H1 (cell line): ENCODE results near the gene KRT7. TPM values are rescaled to one million over a fixed set of nuclear protein-coding genes. Genes with fewer than 3 reads are reported as not detected.
"Not testable (repeated sequence)": the region's sequence is repeated elsewhere in the genome, so short reads cannot be mapped to it uniquely, and the experiment has no call there.

Experiments used
- CTCF ChIA-PET: fragments of 300-600 bp; sonication (Branson Sonifier 250); formaldehyde crosslinking; loops from one replicate; lab custom pipeline; 2021; ENCODE audit not compliant: partially characterized antibody; lab: Charles Lee
- POLR2A ChIA-PET: fragments of 300-600 bp; sonication (Branson Sonifier 250); formaldehyde crosslinking; loops from one replicate; lab custom pipeline; 2021; ENCODE audit warnings: inconsistent platforms; ENCODE audit not compliant: partially characterized antibody; lab: Charles Lee
- DNase-seq, 2 experiments: peaks; one replicate each; pipeline versions ENCODE4 v3.0.0 to v3.0.0-alpha.2; 2010 to 2022; ENCODE audit warnings: low spot score in 2 of 2, low read depth in 1 of 2, mixed read lengths in 1 of 2
- FAIRE-seq: peaks from 2 replicates; lab custom pipeline; 2011; peaks lifted over from hg19 to GRCh38; lab: Jason Lieb, UNC
- H2AFZ ChIP-seq: 2 replicates; pipeline ENCODE4 v1.8.1; 2012; ENCODE audit warnings: low read length, inconsistent platforms
- H2AK5ac ChIP-seq: 2 replicates; pipeline ENCODE4 v1.6.1; 2013; ENCODE audit warnings: low read depth, low read length
- H2BK120ac ChIP-seq: replicated peaks from 2 replicates; pipeline ENCODE3; 2013; ENCODE audit warnings: low read depth, low read length, inconsistent platforms
- H2BK12ac ChIP-seq: 2 replicates; pipeline ENCODE4 v1.6.1; 2013; ENCODE audit warnings: low read depth, low read length
- H2BK15ac ChIP-seq: 2 replicates; pipeline ENCODE4 v1.6.1; 2013; ENCODE audit warnings: low read length
- H2BK20ac ChIP-seq: 2 replicates; pipeline ENCODE4 v1.6.1; 2013; ENCODE audit warnings: low read length
- H2BK5ac ChIP-seq: 2 replicates; pipeline ENCODE4 v1.6.1; 2013; ENCODE audit warnings: low read depth, low read length
- H3K14ac ChIP-seq: 2 replicates; pipeline ENCODE4 v1.6.1; 2013; ENCODE audit warnings: inconsistent platforms; ENCODE audit not compliant: insufficient read length
- H3K18ac ChIP-seq: 2 replicates; pipeline ENCODE4 v1.6.1; 2013; ENCODE audit warnings: low read length; ENCODE audit errors: extremely low read depth
- H3K23ac ChIP-seq: 2 replicates; pipeline ENCODE4 v1.6.1; 2013; ENCODE audit warnings: inconsistent platforms; ENCODE audit not compliant: insufficient read length
- H3K23me2 ChIP-seq: 2 replicates; pipeline ENCODE4 v1.6.1; 2013; ENCODE audit warnings: low read depth, low read length
- H3K27ac ChIP-seq: 2 replicates; pipeline ENCODE4 v1.6.1; 2011; ENCODE audit warnings: low read depth, low read length, inconsistent platforms
- H3K27me3 ChIP-seq, 4 experiments: replicated peaks in 1 of 4; 1 replicate in 1 of 4; 2 replicates in 3 of 4; pipeline versions ENCODE4 v1.6.1 to v1.8.1; 2011 to 2013; ENCODE audit warnings: low read length in 3 of 4, mild to moderate bottlenecking in 3 of 4, inconsistent platforms in 2 of 4, mixed read lengths in 2 of 4, moderate library complexity in 1 of 4; ENCODE audit not compliant: control insufficient read depth in 3 of 4, insufficient read depth in 3 of 4; ENCODE audit errors: extremely low read depth in 1 of 4
- H3K36me3 ChIP-seq, 4 experiments: 2 replicates each; pipeline versions ENCODE4 v1.6.1 to v1.8.1; 2011 to 2013; ENCODE audit warnings: mild to moderate bottlenecking in 4 of 4, low read length in 3 of 4, moderate library complexity in 2 of 4, control low read depth in 1 of 4, inconsistent platforms in 1 of 4; ENCODE audit not compliant: insufficient read depth in 4 of 4, control insufficient read depth in 2 of 4
- H3K4ac ChIP-seq: replicated peaks from 2 replicates; pipeline ENCODE3; 2013; ENCODE audit warnings: low read length, low read depth, mixed read lengths, inconsistent platforms; ENCODE audit not compliant: insufficient read length
- H3K4me1 ChIP-seq, 4 experiments: replicated peaks in 1 of 4; 1 replicate in 1 of 4; 2 replicates in 3 of 4; pipeline versions ENCODE4 v1.6.1 to v1.8.1; 2011 to 2013; ENCODE audit warnings: low read length in 3 of 4, inconsistent platforms in 2 of 4, mixed read lengths in 1 of 4; ENCODE audit not compliant: insufficient read depth in 4 of 4, control insufficient read depth in 3 of 4
- H3K4me2 ChIP-seq, 2 experiments: 2 replicates each; pipeline versions ENCODE4 v1.6.1 to v1.8.1; 2011 to 2013; ENCODE audit warnings: low read depth in 2 of 2, low read length in 2 of 2, control low read depth in 1 of 2, inconsistent platforms in 1 of 2, mild to moderate bottlenecking in 1 of 2; ENCODE audit not compliant: insufficient read depth in 1 of 2
- H3K4me3 ChIP-seq, 4 experiments: fragments of 200-600, 300-600 bp in 1 of 4; sonication (generic), shearing (Covaris generic), sonication (Bioruptor Twin) in 1 of 4; 2 replicates each; pipeline versions ENCODE4 v1.5.1 to v1.8.1; 2011 to 2016; ENCODE audit warnings: low read length in 4 of 4, low read depth in 3 of 4, control low read depth in 2 of 4, inconsistent platforms in 2 of 4, mild to moderate bottlenecking in 2 of 4, mixed read lengths in 1 of 4, moderate library complexity in 1 of 4; ENCODE audit not compliant: insufficient read depth in 2 of 4; ENCODE audit errors: extremely low read depth in 1 of 4
- H3K56ac ChIP-seq: replicated peaks from 2 replicates; pipeline ENCODE3; 2013; ENCODE audit warnings: low read depth, mild to moderate bottlenecking, mixed read lengths, low read length, inconsistent platforms; ENCODE audit not compliant: insufficient read length
- H3K79me1 ChIP-seq: 2 replicates; pipeline ENCODE4 v1.6.1; 2013; ENCODE audit warnings: low read depth, low read length, control low read depth
- H3K79me2 ChIP-seq, 2 experiments: 2 replicates each; pipeline versions ENCODE4 v1.6.1 to v1.8.1; 2012 to 2013; ENCODE audit warnings: low read length in 2 of 2, mild to moderate bottlenecking in 2 of 2, inconsistent platforms in 1 of 2; ENCODE audit not compliant: insufficient read depth in 2 of 2, control insufficient read depth in 1 of 2
- H3K9ac ChIP-seq, 4 experiments: replicated peaks in 1 of 4; 1 replicate in 1 of 4; 2 replicates in 3 of 4; pipeline versions ENCODE4 v1.6.1 to v1.8.1; 2011 to 2013; ENCODE audit warnings: low read depth in 3 of 4, low read length in 3 of 4, control low read depth in 2 of 4, mild to moderate bottlenecking in 2 of 4, moderate library complexity in 2 of 4, inconsistent platforms in 1 of 4; ENCODE audit errors: extremely low read depth in 1 of 4
- H3K9me3 ChIP-seq, 2 experiments: 2 replicates each; pipeline versions ENCODE4 v1.6.1 to v1.8.1; 2012 to 2013; ENCODE audit warnings: mild to moderate bottlenecking in 2 of 2, moderate library complexity in 2 of 2, control low read depth in 1 of 2, inconsistent platforms in 1 of 2, low read depth in 1 of 2, low read length in 1 of 2, mixed read lengths in 1 of 2; ENCODE audit not compliant: insufficient read depth in 2 of 2
- H4K20me1 ChIP-seq, 2 experiments: replicated peaks in 1 of 2; 2 replicates each; pipeline versions ENCODE3 to v1.8.1; 2011 to 2013; ENCODE audit warnings: inconsistent platforms in 2 of 2, low read length in 2 of 2, mild to moderate bottlenecking in 1 of 2; ENCODE audit not compliant: insufficient read depth in 2 of 2, control insufficient read depth in 1 of 2
- H4K5ac ChIP-seq: 2 replicates; pipeline ENCODE4 v1.6.1; 2013; ENCODE audit warnings: low read length, low read depth, mixed read lengths, inconsistent platforms; ENCODE audit not compliant: insufficient read length
- H4K8ac ChIP-seq: 2 replicates; pipeline ENCODE4 v1.8.0; 2013; ENCODE audit warnings: mild to moderate bottlenecking, moderate library complexity, low read length, inconsistent platforms; ENCODE audit not compliant: insufficient read depth; ENCODE audit errors: extremely low read depth
- H4K91ac ChIP-seq: replicated peaks from 2 replicates; pipeline ENCODE3; 2013; ENCODE audit warnings: low read length, mixed read lengths, inconsistent platforms; ENCODE audit not compliant: insufficient read length
- WGBS, 2 experiments: shearing (Covaris generic) in 1 of 2; methylation state at CpG; one replicate each; pipeline versions ENCODE4 v1.1.6 to v1.1.7; 2013 to 2015; ENCODE audit warnings: low lambda C conversion rate in 2 of 2, mixed read lengths in 2 of 2, inconsistent platforms in 1 of 2, low coverage in 1 of 2, missing lambda C conversion rate in 1 of 2; ENCODE audit not compliant: insufficient replicate concordance in 2 of 2, insufficient coverage in 1 of 2, insufficient read length in 1 of 2; ENCODE audit errors: extremely low coverage in 1 of 2, missing lambda C conversion rate in 1 of 2; 5-methylcytosine and 5-hydroxymethylcytosine counted together
- polyA plus RNA-seq, 7 experiments: library from polyadenylated mRNA; depleted of rRNA in 3 of 7; stranded (reverse) in 5 of 7; unstranded in 2 of 7; fragments of >200 nt in 5 of 7; fragments of 200-250 nt in 2 of 7; gene quantifications; 1 replicate in 5 of 7; 2 replicates in 1 of 7; 4 replicates in 1 of 7; pipeline versions ENCODE4 v1.2.1 to v1.2.3, GENCODE V29; 2011 to 2013; ENCODE audit warnings: missing spikeins in 2 of 7, mixed read lengths in 2 of 7
- total RNA-seq: library from RNA; stranded (reverse); fragmentation: NEBNext Ultra II Directional; extraction: Animal tissue kit (Norgen Biotek cat#: 25700); gene quantifications from 2 replicates; pipeline ENCODE4 v1.2.1, GENCODE V29; 2021

The KRT7 gene
- total and polyA plus RNA-seq, 2 of the 8 experiments (the other 6 are each of a cell fraction or from before 2014, with no cell fraction given) = 13.2 to 19.0 TPM

GRCh38 chr12:52290483-52291134 lies 57.6 kb downstream of the KRT7 start:
- H3K4me2 ChIP-seq, H3K18ac ChIP-seq, H4K8ac ChIP-seq, H3K14ac ChIP-seq, H3K56ac ChIP-seq, H3K23me2 ChIP-seq, H2BK12ac ChIP-seq, H3K23ac ChIP-seq, H4K5ac ChIP-seq, H3K27me3 ChIP-seq, H2BK15ac ChIP-seq, H3K4me3 ChIP-seq, H4K20me1 ChIP-seq, H3K36me3 ChIP-seq, H2AFZ ChIP-seq, H3K4me1 ChIP-seq, DNase-seq, CTCF ChIA-PET, H3K9me3 ChIP-seq, H3K9ac ChIP-seq, H3K79me2 ChIP-seq, FAIRE-seq, POLR2A ChIA-PET, H3K79me1 ChIP-seq, H3K4ac ChIP-seq, H2BK120ac ChIP-seq, H2BK20ac ChIP-seq, H2BK5ac ChIP-seq, H4K91ac ChIP-seq, H2AK5ac ChIP-seq, H3K27ac ChIP-seq: not testable (repeated sequence)
- no CpG with 5 or more reads among the region's 5 CpGs for WGBS, 2 experiments
